HepG2 (cell line): ENCODE measurements around the gene ANO2. TPM values are rescaled to one million over a fixed set of nuclear protein-coding genes. Genes with fewer than 3 reads are reported as not detected.

Experiments used
- ATAC-seq: fragments of 200-7000 bp; cut with Tn5 transposase; 3 replicates; pipeline ENCODE4 v1.9.1; 2020; ENCODE audit warnings: mild to moderate bottlenecking, moderate library complexity
- BruUV-seq: library from RNA; stranded (reverse); fragments of 400-500 nt; replicated peaks from 2 replicates; lab custom pipeline; 2021; lab: Mats Ljungman, UMichigan
- CTCF ChIA-PET: fragments of 300-600 bp; formaldehyde crosslinking; extraction: SDS; loops from one replicate; lab custom pipeline; 2021; ENCODE audit warnings: low total read pairs, inconsistent platforms, low intra/inter-chr PET ratio; lab: Yijun Ruan, JAX
- POLR2A ChIA-PET: fragments of 350-600 bp; sonication (Branson Sonifier 250); formaldehyde crosslinking; loops from one replicate; lab custom pipeline; 2020; ENCODE audit warnings: antibody characterized with exemption, inconsistent platforms; lab: Yijun Ruan, JAX
- DNase-seq: peaks from one replicate; pipeline ENCODE4 v3.0.0-alpha.2; 2015; ENCODE audit warnings: low spot score
- FAIRE-seq: peaks from 3 replicates; lab custom pipeline; 2011; peaks lifted over from hg19 to GRCh38; lab: Jason Lieb, UNC
- H2AFZ ChIP-seq: one replicate; pipeline ENCODE4 v1.6.1; 2011; ENCODE audit warnings: low read length, inconsistent platforms
- H3K27ac ChIP-seq: fragments of 300-600 bp; 3 replicates; pipeline ENCODE4 v1.8.0; 2011; ENCODE audit warnings: mixed run types, mild to moderate bottlenecking, mixed read lengths, low read length, inconsistent platforms; ENCODE audit not compliant: insufficient read depth; ENCODE audit errors: extremely low read length
- H3K27me3 ChIP-seq, 2 experiments: fragments of 200-600 bp in 1 of 2; 2 replicates in 1 of 2; 3 replicates in 1 of 2; pipeline versions ENCODE4 v1.6.0 to v1.8.0; 2011; ENCODE audit warnings: low read length in 2 of 2, mild to moderate bottlenecking in 2 of 2, moderate library complexity in 2 of 2, inconsistent platforms in 1 of 2; ENCODE audit not compliant: insufficient read depth in 2 of 2, control insufficient read depth in 1 of 2
- H3K36me3 ChIP-seq, 2 experiments: fragments of 200-600 bp in 1 of 2; replicated peaks in 1 of 2; 2 replicates in 1 of 2; 3 replicates in 1 of 2; pipeline versions ENCODE4 v1.5.1 to v1.8.0; 2011; ENCODE audit warnings: low read length in 2 of 2, inconsistent platforms in 1 of 2; ENCODE audit not compliant: insufficient read depth in 2 of 2, control insufficient read depth in 1 of 2
- H3K4me1 ChIP-seq: 2 replicates; pipeline ENCODE4 v1.5.1; 2012; ENCODE audit warnings: low read length, inconsistent platforms; ENCODE audit not compliant: insufficient read depth
- H3K4me2 ChIP-seq: 2 replicates; pipeline ENCODE4 v1.6.0; 2011; ENCODE audit warnings: low read depth, low read length, inconsistent platforms
- H3K4me3 ChIP-seq, 3 experiments: fragments of 200-600 bp in 1 of 3; sonication (generic), shearing (Covaris generic) in 1 of 3; replicated peaks in 1 of 3; 2 replicates each; pipeline ENCODE4 v1.5.1; 2011 to 2016; ENCODE audit warnings: low read length in 3 of 3, inconsistent platforms in 2 of 3, low read depth in 2 of 3, mild to moderate bottlenecking in 2 of 3, control low read depth in 1 of 3, mixed read lengths in 1 of 3; ENCODE audit not compliant: insufficient read depth in 1 of 3
- H3K79me2 ChIP-seq: one replicate; pipeline ENCODE4 v1.6.1; 2011; ENCODE audit warnings: low read length, inconsistent platforms; ENCODE audit not compliant: insufficient read depth
- H3K9ac ChIP-seq: 2 replicates; pipeline ENCODE4 v1.6.0; 2011; ENCODE audit warnings: mild to moderate bottlenecking, low read depth, low read length, inconsistent platforms; ENCODE audit not compliant: insufficient read depth
- H3K9me3 ChIP-seq: 2 replicates; pipeline ENCODE4 v1.5.1; 2012; ENCODE audit warnings: mild to moderate bottlenecking, low read length
- H4K20me1 ChIP-seq: 2 replicates; pipeline ENCODE4 v1.6.0; 2011; ENCODE audit warnings: inconsistent platforms, mild to moderate bottlenecking, low read length, moderate library complexity; ENCODE audit not compliant: insufficient read depth
- FOXC1 ChIP-seq: sonication (generic); formaldehyde crosslinking; IDR thresholded peaks from 2 replicates; pipeline ENCODE4 v1.8.0; 2022; ENCODE audit warnings: mild to moderate bottlenecking, missing genetic modification reagents, borderline replicate concordance
- ZNF337 ChIP-seq: sonication (generic); formaldehyde crosslinking; IDR thresholded peaks from 2 replicates; pipeline ENCODE4 v1.5.1; 2020; ENCODE audit warnings: missing genetic modification reagents, low read depth, mild to moderate bottlenecking, borderline replicate concordance
- ZNF75D ChIP-seq: sonication (generic); formaldehyde crosslinking; IDR thresholded peaks from 2 replicates; pipeline ENCODE4 v1.8.1; 2023; ENCODE audit warnings: missing genetic modification reagents, mild to moderate bottlenecking, borderline replicate concordance
- WGBS: methylation state at CpG from one replicate; pipeline ENCODE4 v1.1.6; 2017; ENCODE audit warnings: low lambda C conversion rate; 5-methylcytosine and 5-hydroxymethylcytosine counted together
- in situ Hi-C: cut with HindIII; loops from 2 replicates; pipeline ENCODE4 v1.10.0; 2017; ENCODE audit warnings: low pct_unique_long_range_greater_than_20kb; ENCODE audit not compliant: extremely low pct_ligation_motif_present
- intact Hi-C: fragments of 100-400 bp; cut with micrococcal nuclease; formaldehyde crosslinking; loops from one replicate; pipeline ENCODE4 v1.10.0; 2022; ENCODE audit not compliant: unreplicated experiment
- polyA plus RNA-seq, 8 experiments: library from polyadenylated mRNA; depleted of rRNA in 3 of 8; stranded (reverse) in 7 of 8; unstranded in 1 of 8; fragments of >200 nt; fragmentation: Illumina TruSeq in 4 of 8; extraction: Trizol in 4 of 8; gene quantifications; 2 replicates each; pipeline versions ENCODE4 v1.2.1 to v1.2.3, GENCODE V29; 2011 to 2016; ENCODE audit warnings: low read depth in 4 of 8, missing spikeins in 1 of 8, mixed read lengths in 1 of 8; ENCODE audit not compliant: insufficient read depth in 1 of 8
- total RNA-seq, 5 experiments: library from RNA; depleted of rRNA; stranded (reverse); fragments of >200 nt; fragmentation: Illumina TruSeq; extraction: Trizol; gene quantifications; 2 replicates each; pipeline ENCODE4 v1.2.3, GENCODE V29; 2016; ENCODE audit warnings: low read depth in 1 of 5

Gene ANO2
- total and polyA plus RNA-seq, 2 of the 13 experiments (the other 11 are each of a cell fraction or from before 2014, with no cell fraction given), result 0.18 TPM; not detected in 1

- H3K4me1 ChIP-seq, result no peaks in the 10 kb centered on the region
- H3K79me2 ChIP-seq, result no peaks in the 10 kb centered on the region
- FAIRE-seq (no peak), ATAC-seq (no peak), DNase-seq (no peak)
- no peak overlapping the region for H3K4me2 ChIP-seq
- H3K27me3 ChIP-seq, result peaks cover 0 to 7% of the 10 kb centered on the region in 2 experiments; a peak in 3 of 5 replicates
- no peak overlapping the region for H3K9ac ChIP-seq
- H3K27ac ChIP-seq, result no peak overlapping the region
- CTCF ChIA-PET, result no interaction called here
- H4K20me1 ChIP-seq, result no peaks in the 10 kb centered on the region
- 9% methylated on average over 6 of the region's 7 CpGs for WGBS
- no peaks in the 10 kb centered on the region for H3K36me3 ChIP-seq
- intact Hi-C loops (no loop called here), in situ Hi-C loops (no loop called here)
- no peaks in the 10 kb centered on the region for H3K9me3 ChIP-seq
- H2AFZ ChIP-seq, result no peak overlapping the region
- POLR2A ChIA-PET, result no interaction called here
- no peak overlapping the region for H3K4me3 ChIP-seq
- no TSS peak for BruUV-seq
- no peak for TF ChIP-seq ZNF75D (CRISPR knock-in tag)
Observed at GRCh38 chr12:5908251-5908650, 36.8 kb downstream of the ANO2 start.

DNA sequence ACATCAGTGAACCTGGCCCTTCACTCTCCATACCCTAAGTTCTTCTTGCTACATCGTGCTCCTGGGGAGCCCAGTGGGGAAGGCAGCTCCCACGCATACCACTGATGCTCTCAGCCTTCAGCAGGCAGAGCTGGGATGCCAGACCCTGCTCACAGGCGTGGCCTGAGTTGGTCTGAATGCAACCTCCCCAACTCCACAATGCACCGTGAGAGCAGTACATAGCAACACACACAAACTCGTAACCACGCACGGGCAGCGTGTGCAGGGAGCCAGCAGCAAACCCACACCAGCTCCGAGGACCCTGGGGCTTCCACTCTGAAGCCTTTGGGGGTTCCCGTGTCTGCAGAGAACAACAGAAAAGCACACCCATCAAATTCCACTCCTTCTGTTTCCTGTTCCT is 37.3 kb downstream of the ANO2 start:
- no peak for ATAC-seq
- DNase-seq, result no peak
- Histone ChIP-seq H3K9ac (no peak overlapping the region), H3K9me3 (no peaks in the 10 kb centered on the region), H2AFZ (no peak overlapping the region), H3K4me3 (no peak overlapping the region), H3K27ac (no peak overlapping the region), H3K4me1 (no peaks in the 10 kb centered on the region), H3K4me2 (no peak overlapping the region), H3K79me2 (no peaks in the 10 kb centered on the region), H3K27me3 (peaks cover 0 to 3% of the 10 kb centered on the region in 2 experiments; a peak in 2 of 5 replicates), H3K36me3 (no peaks in the 10 kb centered on the region), H4K20me1 (no peaks in the 10 kb centered on the region)
- CTCF ChIA-PET, result no interaction called here
- in situ Hi-C loops, result no loop called here
- BruUV-seq, result no TSS peak
- FAIRE-seq, result no peak
- POLR2A ChIA-PET, result no interaction called here
- intact Hi-C loops, result no loop called here
- 1% methylated on average over 10 of the region's 10 CpGs for WGBS
- no peak for TF ChIP-seq FOXC1 (CRISPR knock-in tag)
- TF ChIP-seq ZNF337, result no peak
